Kidney (tissue), 14 donors: ENCODE data around the gene VCL. TPM values are rescaled to one million over a fixed set of nuclear protein-coding genes. Genes with fewer than 3 reads are reported as not detected.

Experiments
- DNase-seq, 5 donors: peaks; one replicate each; pipeline ENCODE4 v3.0.0-alpha.2; 2013 to 2020
- FAIRE-seq: peaks from 2 replicates; lab custom pipeline; 2012; peaks lifted over from hg19 to GRCh38; lab: Jason Lieb, UNC
- H3K27ac ChIP-seq, 2 donors: one replicate each; pipeline ENCODE4 v1.7.0; 2013; ENCODE audit warnings: low read depth in 2 of 2, low read length in 2 of 2, inconsistent platforms in 1 of 2
- H3K27me3 ChIP-seq: one replicate; pipeline ENCODE4 v1.7.1; 2013; ENCODE audit warnings: low read length, inconsistent platforms; ENCODE audit not compliant: control insufficient read depth, insufficient read depth
- H3K36me3 ChIP-seq, 3 donors: one replicate each; pipeline versions ENCODE4 v1.7.0 to v1.7.1; 2013; ENCODE audit warnings: low read length in 3 of 3, control low read depth in 1 of 3, inconsistent platforms in 1 of 3; ENCODE audit not compliant: insufficient read depth in 3 of 3, control insufficient read depth in 2 of 3
- H3K4me1 ChIP-seq, 3 donors: one replicate each; pipeline versions ENCODE4 v1.7.0 to v1.7.1; 2013; ENCODE audit warnings: low read length in 3 of 3, inconsistent platforms in 1 of 3, low read depth in 1 of 3; ENCODE audit not compliant: control insufficient read depth in 2 of 3, insufficient read depth in 2 of 3
- H3K4me3 ChIP-seq, 3 donors: one replicate each; pipeline versions ENCODE4 v1.7.0 to v1.8.1; 2013; ENCODE audit warnings: low read length in 3 of 3, control low read depth in 1 of 3, inconsistent platforms in 1 of 3
- H3K9ac ChIP-seq, 3 donors: one replicate each; pipeline versions ENCODE4 v1.7.0 to v1.7.1; 2013; ENCODE audit warnings: low read length in 3 of 3, control low read depth in 1 of 3, inconsistent platforms in 1 of 3
- H3K9me3 ChIP-seq, 3 donors: one replicate each; pipeline versions ENCODE4 v1.7.0 to v1.7.1; 2013; ENCODE audit warnings: low read length in 3 of 3, control low read depth in 1 of 3, inconsistent platforms in 1 of 3; ENCODE audit not compliant: control insufficient read depth in 2 of 3, insufficient read depth in 1 of 3
- CTCF ChIP-seq: IDR thresholded peaks from 3 replicates; pipeline ENCODE4 v1.5.1; 2012; ENCODE audit warnings: mild to moderate bottlenecking, moderate library complexity, borderline replicate concordance; ENCODE audit not compliant: insufficient read depth; ENCODE audit errors: extremely low read depth
- intact Hi-C: fragments of 100-400 bp; cut with DNase I; formaldehyde crosslinking; loops from one replicate; pipeline ENCODE4 v1.11.1; 2022
- polyA plus RNA-seq: library from polyadenylated mRNA; stranded (reverse); fragments of 350-450 nt; fragmentation: Illumina TruSeq; extraction: RNeasy Lipid Tissue Mini Kit (QIAGEN cat#74804); gene quantifications from one replicate; pipeline ENCODE4 v1.2.3, GENCODE V29; 2014; ENCODE audit warnings: low read depth, low replicate concordance; ENCODE audit not compliant: insufficient read depth
- total RNA-seq: library from RNA; stranded (reverse); fragmentation: NEBNext Ultra II Directional; extraction: Animal tissue kit (Norgen Biotek cat#: 25700); gene quantifications from one replicate; pipeline ENCODE4 v1.2.1, GENCODE V29; 2021
- donor health status: control.
- donor health status: control.
- donor health status: control.
- donor health status: control.
- donor health status: control.
- donor health status: DM: yes; HTN: yes; CAD: no.
- donor health status: Normal renal cell carcinoma (clear cell type).

The VCL gene
- total and polyA plus RNA-seq, 2 donors from 2014 or later = 23.8 to 167 TPM

- Histone ChIP-seq H3K36me3 (no peaks in the 10 kb centered on the region), H3K4me1 (no peaks in the 10 kb centered on the region), H3K27ac (no peak overlapping the region), H3K27me3 (no peaks in the 10 kb centered on the region), H3K9me3 (no peaks in the 10 kb centered on the region), H3K4me3 (no peak overlapping the region), H3K9ac (no peak overlapping the region)
- intact Hi-C loops = no loop called here
- no peak for TF ChIP-seq CTCF
- DNase-seq = no peak
- FAIRE-seq = no peak
These were observed 169.5 kb downstream of the VCL start for GRCh38 chr10:74167443-74167842.

Other genes starting within 250 kb of the VCL start
- 23.4 TPM for gene CHCHD1, start 216.1 kb upstream of the VCL start, total RNA-seq
- gene CHCHD1, start 216.1 kb upstream of the VCL start, polyA plus RNA-seq = 105 TPM
- 91.8 TPM for gene ZSWIM8, start 212.5 kb upstream of the VCL start, total RNA-seq
- 96.7 TPM for gene ZSWIM8, start 212.5 kb upstream of the VCL start, polyA plus RNA-seq
- gene NDST2, start 186.5 kb upstream of the VCL start, total RNA-seq = 42.6 TPM
- gene NDST2, start 186.5 kb upstream of the VCL start, polyA plus RNA-seq = 11.7 TPM
- 29.1 TPM for gene CAMK2G, start 123.6 kb upstream of the VCL start, total RNA-seq
- gene CAMK2G, start 123.6 kb upstream of the VCL start, polyA plus RNA-seq = 21.0 TPM
- gene PLAU, start 87.0 kb upstream of the VCL start, total RNA-seq = 40.8 TPM
- gene PLAU, start 87.0 kb upstream of the VCL start, polyA plus RNA-seq = 82.5 TPM
- 30.1 TPM for gene AP3M1, start 152.7 kb downstream of the VCL start, total RNA-seq
- 14.6 TPM for gene AP3M1, start 152.7 kb downstream of the VCL start, polyA plus RNA-seq
- gene ADK, start 153.1 kb downstream of the VCL start, total RNA-seq = 33.0 TPM
- gene ADK, start 153.1 kb downstream of the VCL start, polyA plus RNA-seq = 38.3 TPM